OCI-LY1 (cell line): ENCODE measurements around the gene SLC26A5.
"Not testable (repeated sequence)": the region's sequence is repeated elsewhere in the genome, so short reads cannot be mapped to it uniquely, and the experiment has no call there.

Source experiments
- H2AFZ ChIP-seq: fragments of 200-600 bp; sonication (generic), shearing (Covaris generic); 2 replicates; pipeline ENCODE4 v1.6.0; 2014; ENCODE audit warnings: antibody characterized with exemption, mild to moderate bottlenecking, low read length
- H3F3A ChIP-seq: fragments of 200-600 bp; sonication (generic), shearing (Covaris generic); 2 replicates; pipeline ENCODE4 v1.6.0; 2014; ENCODE audit warnings: mild to moderate bottlenecking, antibody characterized with exemption, low read length, moderate library complexity; ENCODE audit not compliant: insufficient read depth
- H3K27ac ChIP-seq: fragments of 200-600 bp; sonication (generic); 2 replicates; pipeline ENCODE4 v1.5.1; 2014; ENCODE audit warnings: low read length, mixed run types, mild to moderate bottlenecking, low read depth; ENCODE audit not compliant: poor library complexity, severe bottlenecking
- H3K27me3 ChIP-seq: fragments of 200-600 bp; sonication (generic); 2 replicates; pipeline ENCODE4 v1.6.0; 2014; ENCODE audit warnings: antibody characterized with exemption, mild to moderate bottlenecking, low read length, moderate library complexity; ENCODE audit not compliant: insufficient read depth
- H3K36me3 ChIP-seq: fragments of 200-600 bp; sonication (generic); 2 replicates; pipeline ENCODE4 v1.6.1; 2014; ENCODE audit warnings: mild to moderate bottlenecking, antibody characterized with exemption, low read length, moderate library complexity, mixed read lengths; ENCODE audit not compliant: insufficient read depth
- H3K4me1 ChIP-seq: fragments of 200-600 bp; sonication (generic); 2 replicates; pipeline ENCODE4 v1.5.1; 2014; ENCODE audit warnings: mild to moderate bottlenecking, low read length, moderate library complexity; ENCODE audit not compliant: insufficient read depth, severe bottlenecking
- H3K4me2 ChIP-seq: fragments of 200-600 bp; sonication (generic), shearing (Covaris generic); 2 replicates; pipeline ENCODE4 v1.6.1; 2014; ENCODE audit warnings: low read length
- H3K4me3 ChIP-seq: fragments of 200-600 bp; sonication (generic); 2 replicates; pipeline ENCODE4 v1.5.1; 2014; ENCODE audit warnings: low read length, low read depth, mild to moderate bottlenecking, mixed read lengths; ENCODE audit not compliant: poor library complexity, severe bottlenecking
- H3K79me2 ChIP-seq: fragments of 200-600 bp; shearing (Covaris generic); 2 replicates; pipeline ENCODE4 v1.6.1; 2016; ENCODE audit warnings: mixed run types, low read length, mixed read lengths; ENCODE audit not compliant: insufficient read depth
- H3K9ac ChIP-seq: fragments of 200-600 bp; sonication (generic), shearing (Covaris generic); 2 replicates; pipeline ENCODE4 v1.6.1; 2014; ENCODE audit warnings: mild to moderate bottlenecking, low read length, mixed read lengths
- H3K9me2 ChIP-seq: fragments of 200-600 bp; sonication (generic), shearing (Covaris generic); 2 replicates; pipeline ENCODE4 v1.6.1; 2014; ENCODE audit warnings: low read depth, mild to moderate bottlenecking, low read length, mixed read lengths
- H3K9me3 ChIP-seq: fragments of 200-600 bp; shearing (Covaris generic); 2 replicates; pipeline ENCODE4 v1.6.1; 2014; ENCODE audit warnings: low read length, mixed read lengths
- H4K20me1 ChIP-seq: fragments of 200-600 bp; sonication (generic), shearing (Covaris generic); 2 replicates; pipeline ENCODE4 v1.6.0; 2016; ENCODE audit warnings: mild to moderate bottlenecking, low read length; ENCODE audit not compliant: insufficient read depth
- CTCF ChIP-seq: fragments of 200-600 bp; sonication (generic), shearing (Covaris generic); IDR thresholded peaks from 2 replicates; pipeline ENCODE4 v1.5.1; 2017; ENCODE audit warnings: mild to moderate bottlenecking, antibody characterized with exemption, low read length, moderate library complexity, mixed read lengths
- EZH2 ChIP-seq: fragments of 200-600 bp; sonication (generic), shearing (Covaris generic); IDR thresholded peaks from 2 replicates; pipeline ENCODE4 v1.8.0; 2017; ENCODE audit warnings: borderline replicate concordance, mixed run types, mild to moderate bottlenecking, antibody characterized with exemption, low read length, moderate library complexity, mixed read lengths

The SLC26A5 gene, protein sequence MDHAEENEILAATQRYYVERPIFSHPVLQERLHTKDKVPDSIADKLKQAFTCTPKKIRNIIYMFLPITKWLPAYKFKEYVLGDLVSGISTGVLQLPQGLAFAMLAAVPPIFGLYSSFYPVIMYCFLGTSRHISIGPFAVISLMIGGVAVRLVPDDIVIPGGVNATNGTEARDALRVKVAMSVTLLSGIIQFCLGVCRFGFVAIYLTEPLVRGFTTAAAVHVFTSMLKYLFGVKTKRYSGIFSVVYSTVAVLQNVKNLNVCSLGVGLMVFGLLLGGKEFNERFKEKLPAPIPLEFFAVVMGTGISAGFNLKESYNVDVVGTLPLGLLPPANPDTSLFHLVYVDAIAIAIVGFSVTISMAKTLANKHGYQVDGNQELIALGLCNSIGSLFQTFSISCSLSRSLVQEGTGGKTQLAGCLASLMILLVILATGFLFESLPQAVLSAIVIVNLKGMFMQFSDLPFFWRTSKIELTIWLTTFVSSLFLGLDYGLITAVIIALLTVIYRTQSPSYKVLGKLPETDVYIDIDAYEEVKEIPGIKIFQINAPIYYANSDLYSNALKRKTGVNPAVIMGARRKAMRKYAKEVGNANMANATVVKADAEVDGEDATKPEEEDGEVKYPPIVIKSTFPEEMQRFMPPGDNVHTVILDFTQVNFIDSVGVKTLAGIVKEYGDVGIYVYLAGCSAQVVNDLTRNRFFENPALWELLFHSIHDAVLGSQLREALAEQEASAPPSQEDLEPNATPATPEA

GRCh38 chr7:103446049-103446520, at the start of gene SLC26A5:
SLC26A5 (minus strand) TSS chr7:103446207; CDS start chr7:103421514, 24,693 bp downstream.
- Histone ChIP-seq H3K27me3 (0 out of 2 replicates have a peak, but pooled peaks cover 12% of the 10 kb centered on the region), H3K9me3 (no peaks in the 10 kb centered on the region), H3K79me2 (no peaks in the 10 kb centered on the region), H3K4me3 (peak within 1 kb of the TSS; percentile 7), H3K9me2 (no peaks in the 10 kb centered on the region), H3K4me2 (peak within 1 kb of the TSS; percentile 26; the same call in 1 of the 2 replicates), H3K4me1 (peaks cover 10% of the 10 kb centered on the region), H2AFZ (no peak within 1 kb of the TSS), H3K27ac (no peak within 1 kb of the TSS), H3F3A (no peaks in the 10 kb centered on the region), H3K9ac (no peak within 1 kb of the TSS), H4K20me1 (no peaks in the 10 kb centered on the region), H3K36me3 (no peaks in the 10 kb centered on the region)
- TF ChIP-seq CTCF (no peak), EZH2 (no peak)

GRCh38 chr7:103487419-103487818, 41.4 kb upstream of the SLC26A5 start:
- no peaks in the 10 kb centered on the region for H3K9me3 ChIP-seq
- H4K20me1 ChIP-seq, result no peaks in the 10 kb centered on the region
- no peak overlapping the region for H3K4me3 ChIP-seq
- TF ChIP-seq EZH2 (no peak), CTCF (no peak)
- no peaks in the 10 kb centered on the region for H3F3A ChIP-seq
- H3K36me3 ChIP-seq, result no peaks in the 10 kb centered on the region
- H3K4me2 ChIP-seq, result no peak overlapping the region
- no peaks in the 10 kb centered on the region for H3K9me2 ChIP-seq
- no peaks in the 10 kb centered on the region for H3K4me1 ChIP-seq
- H3K27me3 ChIP-seq, result no peaks in the 10 kb centered on the region
- H3K79me2 ChIP-seq, result no peaks in the 10 kb centered on the region
- H3K9ac ChIP-seq, result no peak overlapping the region
- no peak overlapping the region for H3K27ac ChIP-seq
- H2AFZ ChIP-seq, result no peak overlapping the region

GRCh38 chr7:103486873-103487272, 40.9 kb upstream of the SLC26A5 start:
- not testable (repeated sequence) for H3K27me3 ChIP-seq, H3K9ac ChIP-seq, H3K4me1 ChIP-seq, H3K9me3 ChIP-seq, H2AFZ ChIP-seq, H3K4me2 ChIP-seq, H3K9me2 ChIP-seq, H3K4me3 ChIP-seq, H3K36me3 ChIP-seq, H3K79me2 ChIP-seq, H3K27ac ChIP-seq, H4K20me1 ChIP-seq, H3F3A ChIP-seq
